GM19043 (cell line): ENCODE data around the gene ZNF587.
"Not testable (repeated sequence)": the region's sequence is repeated elsewhere in the genome, so short reads cannot be mapped to it uniquely, and the experiment has no call there.

Experiments
- ATAC-seq: cut with Tn5 transposase; IDR thresholded peaks from one replicate; pipeline ENCODE4 v1.9.1; 2021; ENCODE audit warnings: low read depth; ENCODE audit not compliant: unreplicated experiment

ZNF587 gene

DNA sequence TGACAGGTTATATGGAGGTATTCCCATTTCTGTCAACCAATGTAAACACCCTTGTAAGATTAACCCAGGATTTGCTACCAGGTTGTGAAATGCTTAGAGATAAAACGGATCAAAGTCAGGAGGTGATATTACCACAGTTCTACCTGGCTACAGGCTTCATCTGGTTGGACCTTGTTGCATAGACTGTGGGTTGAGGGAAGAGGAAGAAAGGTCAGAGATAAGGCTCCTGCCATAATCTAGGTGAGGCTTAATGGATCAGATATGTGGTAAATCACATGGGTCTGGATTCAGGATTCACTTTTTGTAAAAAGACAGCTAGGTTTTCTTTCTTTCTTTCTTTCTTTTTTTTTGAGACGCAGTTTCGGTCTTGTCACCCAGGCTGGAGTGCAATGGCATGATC, 28.2 kb upstream of the ZNF587 start:
- ATAC-seq: not testable (repeated sequence)

DNA sequence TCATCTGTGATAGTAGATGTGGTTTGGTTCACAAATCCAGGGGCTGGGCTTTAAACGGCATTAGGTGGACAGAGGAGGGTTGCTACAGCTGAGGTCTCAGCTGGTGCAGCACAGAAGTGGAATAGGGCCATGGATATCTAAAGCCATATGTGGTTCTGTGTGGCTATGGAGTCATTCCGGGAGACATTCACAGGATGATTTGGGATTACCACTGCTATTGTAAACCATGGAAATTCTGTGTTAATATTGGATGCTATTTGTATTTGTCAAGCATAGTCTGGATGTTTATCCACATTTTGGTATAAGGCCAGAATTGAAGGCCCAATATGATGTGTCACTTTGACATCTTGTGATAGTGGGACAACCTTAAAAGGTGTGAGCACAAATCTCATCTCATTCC, 26.5 kb upstream of the ZNF587 start:
- ATAC-seq: not testable (repeated sequence)

DNA sequence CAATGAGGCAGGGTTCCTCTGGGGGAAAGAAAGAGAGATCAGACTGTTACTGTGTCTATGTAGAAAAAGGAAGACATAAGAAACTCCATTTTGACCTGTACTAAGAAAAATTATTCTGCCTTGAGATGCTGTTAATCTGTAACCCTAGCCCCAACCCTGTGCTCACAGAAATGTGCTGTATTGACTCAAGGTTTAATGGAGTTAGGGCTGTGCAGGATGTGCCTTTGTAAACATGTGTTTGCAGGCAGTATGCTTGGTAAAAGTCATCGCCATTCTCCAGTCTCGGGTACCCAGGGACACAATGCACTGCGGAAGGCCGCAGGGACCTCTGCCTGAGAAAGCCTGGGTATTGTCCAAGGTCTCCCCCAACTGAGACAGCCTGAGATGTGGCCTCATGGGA, 26.1 kb upstream of the ZNF587 start:
- not testable (repeated sequence) for ATAC-seq

DNA sequence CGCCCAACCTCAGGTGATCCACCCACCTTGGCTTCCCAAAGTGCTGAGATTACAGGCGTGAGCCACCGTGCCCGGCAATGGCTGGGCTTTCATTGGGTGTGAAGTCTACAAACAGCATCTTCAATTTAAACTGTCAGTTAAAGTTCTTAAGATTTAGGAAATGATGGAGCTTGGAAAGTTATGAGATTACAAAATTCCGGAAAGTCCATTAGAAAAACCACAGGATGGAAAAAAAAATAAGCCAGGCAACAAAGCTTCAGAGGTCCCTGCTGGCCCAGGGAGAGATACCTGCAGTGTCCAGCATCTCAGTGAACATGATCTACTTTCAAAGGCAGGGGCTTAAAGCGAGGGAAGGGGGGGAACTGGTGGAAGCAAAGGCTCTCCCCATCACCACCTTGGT, 24.1 kb upstream of the ZNF587 start:
- ATAC-seq: no peak

DNA sequence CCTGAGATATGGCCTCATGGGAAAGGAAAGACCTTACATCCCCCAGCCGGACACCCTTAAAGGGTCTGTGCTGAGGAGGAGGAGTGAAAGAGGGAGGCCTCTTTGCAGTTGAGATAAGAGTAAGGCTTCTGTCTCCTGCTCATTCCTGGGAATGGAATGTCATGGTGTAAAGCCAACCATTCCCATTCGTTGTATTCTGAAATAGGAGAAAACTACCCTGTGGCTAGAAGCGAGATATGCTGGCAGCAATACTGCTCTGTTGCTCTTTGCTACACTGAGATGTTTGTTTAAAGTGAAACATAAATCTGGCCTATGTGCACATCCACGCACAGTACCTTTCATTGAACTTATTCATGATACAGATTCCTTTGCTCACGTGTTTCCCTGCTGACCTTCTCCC, 20.3 kb upstream of the ZNF587 start:
- ATAC-seq: no peak

DNA sequence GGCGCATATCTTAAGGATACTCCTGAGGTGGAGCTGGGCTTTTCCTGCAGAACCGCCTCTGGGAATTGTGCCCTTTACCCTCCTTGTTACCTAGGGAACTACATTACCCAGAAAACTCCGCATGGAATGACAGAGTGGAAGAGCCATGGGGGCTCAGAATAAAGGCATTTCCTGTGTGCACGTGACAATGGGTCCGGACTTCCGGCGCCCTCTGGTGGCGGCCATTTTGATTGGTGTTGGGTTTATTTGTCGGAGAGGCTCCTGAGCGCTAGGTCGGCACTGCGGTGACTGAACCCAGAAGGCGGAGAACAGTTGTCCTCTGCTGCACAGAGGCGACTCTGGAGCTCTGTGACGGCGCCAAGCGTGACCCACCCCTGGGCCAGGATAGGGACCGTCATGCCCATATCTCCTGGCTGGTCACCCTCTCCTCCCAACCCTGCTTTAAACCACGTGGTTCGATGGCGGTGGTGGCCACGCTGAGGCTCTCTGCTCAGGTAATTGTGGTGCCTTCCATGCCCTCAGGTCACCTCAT, 19.5 kb upstream of the ZNF587 start, which contains the start of gene ZNF587B:
Gene ZNF587B (plus strand): TSS at position 229 of the 532 bp plus-strand sequence. CDS start 230 bp downstream, at position 459.
- no peak for ATAC-seq

DNA sequence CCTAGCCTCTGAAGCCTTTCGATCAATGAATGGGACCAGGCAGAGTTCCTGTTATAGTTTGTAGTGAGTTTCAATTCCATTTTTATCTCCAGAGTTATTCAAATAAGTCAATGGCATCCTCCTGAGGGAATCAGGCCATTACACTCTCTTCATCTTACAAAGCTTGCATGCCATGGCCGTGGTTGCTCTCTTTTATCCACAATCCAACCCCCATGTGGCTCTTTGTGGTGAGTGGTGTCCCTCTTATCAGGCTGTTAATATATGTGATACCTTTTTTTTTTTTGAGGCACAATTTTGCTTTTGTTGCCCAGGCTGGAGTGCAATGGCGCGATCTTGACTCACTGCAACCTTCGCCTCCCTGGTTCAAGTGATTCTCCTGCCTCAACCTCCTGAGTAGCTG, 12.7 kb upstream of the ZNF587 start:
- ATAC-seq: not testable (repeated sequence)

DNA sequence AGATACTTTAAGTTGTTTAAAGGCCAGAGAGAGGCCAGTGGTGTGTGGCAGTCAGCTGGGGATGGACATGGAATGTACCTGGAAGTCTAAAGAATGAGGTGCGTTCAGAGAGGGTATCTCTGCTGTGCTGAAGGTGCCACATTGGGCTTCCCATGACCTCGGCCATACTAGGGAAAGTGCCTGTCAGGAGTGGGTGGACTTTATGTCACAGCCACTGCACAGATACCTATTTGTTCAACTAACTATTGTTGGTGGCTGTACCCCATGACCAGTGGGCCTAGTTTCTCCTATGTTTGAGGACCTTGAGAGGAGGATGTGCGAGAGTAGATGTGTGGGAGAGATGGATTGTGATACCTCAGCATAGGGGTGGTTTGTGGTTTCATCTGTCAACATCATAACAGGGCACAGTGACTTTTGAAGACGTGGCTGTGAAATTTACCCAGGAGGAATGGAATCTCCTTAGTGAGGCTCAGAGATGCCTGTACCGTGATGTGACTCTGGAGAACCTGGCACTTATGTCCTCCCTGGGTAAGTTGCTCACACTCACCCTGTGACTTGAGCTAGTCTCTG, 11.0 kb upstream of the ZNF587 start:
- not testable (repeated sequence) for ATAC-seq

DNA sequence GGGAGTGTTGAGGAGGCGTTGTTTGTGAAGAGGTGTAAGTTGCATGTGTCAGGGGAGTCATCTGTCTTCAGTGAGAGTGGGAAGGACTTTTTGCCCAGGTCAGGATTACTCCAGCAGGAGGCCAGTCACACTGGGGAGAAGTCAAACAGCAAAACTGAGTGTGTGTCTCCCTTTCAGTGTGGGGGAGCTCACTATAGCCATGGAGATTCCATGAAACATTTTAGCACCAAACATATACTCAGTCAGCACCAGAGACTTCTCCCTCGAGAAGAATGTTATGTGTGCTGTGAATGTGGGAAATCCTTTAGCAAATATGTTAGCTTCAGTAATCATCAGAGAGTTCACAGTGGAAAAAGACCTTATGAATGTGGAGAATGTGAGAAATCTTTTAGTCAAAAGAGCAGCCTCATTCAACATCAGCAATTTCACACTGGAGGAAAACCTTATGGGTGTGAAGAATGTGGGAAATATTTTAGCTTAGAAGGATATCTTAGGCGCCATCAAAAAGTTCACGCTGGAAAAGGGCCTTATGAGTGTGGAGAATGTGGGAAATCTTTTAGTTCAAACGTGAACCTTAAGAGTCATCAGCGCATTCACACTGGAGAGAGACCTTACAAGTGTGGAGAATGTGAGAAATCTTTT, 8.4 kb upstream of the ZNF587 start:
- no peak for ATAC-seq

DNA sequence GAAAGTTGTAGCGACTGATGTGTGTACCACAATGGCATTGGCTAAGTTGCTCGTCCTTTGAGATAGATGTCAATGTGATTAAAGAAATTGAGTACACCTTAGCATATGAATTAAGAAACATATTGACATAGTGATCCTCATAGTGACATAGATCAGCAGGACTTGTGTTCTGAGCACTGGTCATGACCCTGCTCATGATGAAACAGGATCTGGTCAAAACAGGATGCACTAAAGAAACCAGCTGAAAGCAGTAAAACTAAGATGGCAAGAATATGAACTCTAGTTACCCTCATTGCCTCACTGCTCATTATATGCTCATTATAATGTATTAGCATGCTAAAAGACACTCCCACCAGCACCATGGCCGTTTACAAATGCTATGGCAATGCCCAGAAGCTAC, 2.5 kb upstream of the ZNF587 start:
- ATAC-seq: not testable (repeated sequence)

DNA sequence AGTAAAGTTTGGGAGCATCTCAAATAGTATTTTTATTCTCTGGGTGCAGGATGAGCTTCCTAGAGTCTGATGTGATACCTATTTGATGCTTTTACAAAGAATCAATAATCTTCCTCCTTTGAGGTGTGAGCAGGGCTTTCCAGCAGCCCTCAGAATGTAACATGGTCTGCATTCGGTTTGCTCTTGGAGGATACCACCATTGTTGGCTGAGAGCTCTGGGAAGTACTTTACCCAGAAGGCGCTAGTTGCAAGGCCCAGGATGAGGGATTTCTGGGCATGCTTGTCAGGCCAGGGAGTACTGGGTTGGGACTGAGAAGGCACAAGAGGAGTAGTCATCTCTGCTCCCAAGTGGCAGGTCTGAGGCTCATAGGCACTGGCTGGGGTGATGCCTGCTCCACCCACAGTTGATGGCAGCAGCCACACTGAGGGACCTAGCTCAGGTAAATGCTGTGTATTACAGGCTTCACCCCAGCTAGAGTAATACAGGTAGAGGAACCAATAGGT, 445 bp upstream of the ZNF587 start:
- peak; percentile 10 for ATAC-seq

DNA sequence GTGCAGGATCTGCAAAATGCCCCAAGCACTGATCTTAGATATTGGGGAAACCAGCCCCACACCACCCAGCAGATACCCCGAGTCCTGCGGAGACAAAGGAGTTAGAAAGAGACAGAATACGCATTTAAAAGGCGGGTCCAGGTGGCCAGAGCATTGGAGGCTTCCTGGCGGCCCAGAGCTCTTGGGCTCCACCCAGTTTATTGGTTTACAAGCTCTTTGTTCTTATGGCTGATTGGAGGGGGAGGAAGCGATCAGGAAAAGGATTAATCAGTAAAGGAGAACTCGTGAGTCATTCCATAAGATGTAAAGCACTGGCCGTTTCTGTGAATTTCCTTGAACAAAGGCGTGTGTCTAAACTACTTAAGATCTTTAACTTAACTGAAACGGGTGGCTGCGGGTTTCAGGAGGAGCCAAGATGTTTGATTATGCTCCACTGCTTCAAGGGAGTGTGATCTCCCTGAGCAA, 926 bp downstream of the ZNF587 start:
- no peak for ATAC-seq

DNA sequence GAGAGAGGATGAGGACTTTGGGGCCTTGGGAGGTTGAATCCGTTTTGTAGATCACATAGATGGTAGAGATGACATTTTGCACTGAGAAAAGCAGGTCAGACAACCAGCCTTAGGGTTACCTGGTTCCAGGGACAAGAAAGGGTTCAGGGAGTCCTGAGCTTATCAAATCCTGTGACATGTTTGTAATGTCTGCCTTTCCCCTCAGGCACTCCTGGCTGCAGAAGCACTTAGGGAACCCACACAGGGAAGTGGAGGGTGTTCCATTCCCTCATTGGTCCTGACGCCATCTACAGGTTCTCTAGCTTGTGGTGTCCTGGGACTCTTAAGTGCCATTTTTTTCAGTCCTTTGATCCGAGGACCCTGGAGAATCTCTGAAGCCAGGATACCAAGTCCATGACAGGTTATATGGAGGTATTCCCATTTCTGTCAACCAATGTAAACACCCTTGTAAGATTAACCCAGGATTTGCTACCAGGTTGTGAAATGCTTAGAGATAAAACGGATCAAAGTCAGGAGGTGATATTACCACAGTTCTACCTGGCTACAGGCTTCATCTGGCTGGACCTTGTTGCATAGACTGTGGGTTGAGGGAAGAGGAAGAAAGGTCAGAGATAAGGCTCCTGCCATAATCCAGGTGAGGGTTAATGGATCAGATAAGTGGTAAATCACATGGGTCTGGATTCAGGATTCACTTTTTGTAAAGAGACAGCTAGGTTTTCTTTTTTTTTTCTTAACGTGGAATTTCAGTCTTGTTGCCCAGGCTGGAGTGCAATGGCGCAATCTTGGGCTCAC, 2.3 kb downstream of the ZNF587 start:
- not testable (repeated sequence) for ATAC-seq

DNA sequence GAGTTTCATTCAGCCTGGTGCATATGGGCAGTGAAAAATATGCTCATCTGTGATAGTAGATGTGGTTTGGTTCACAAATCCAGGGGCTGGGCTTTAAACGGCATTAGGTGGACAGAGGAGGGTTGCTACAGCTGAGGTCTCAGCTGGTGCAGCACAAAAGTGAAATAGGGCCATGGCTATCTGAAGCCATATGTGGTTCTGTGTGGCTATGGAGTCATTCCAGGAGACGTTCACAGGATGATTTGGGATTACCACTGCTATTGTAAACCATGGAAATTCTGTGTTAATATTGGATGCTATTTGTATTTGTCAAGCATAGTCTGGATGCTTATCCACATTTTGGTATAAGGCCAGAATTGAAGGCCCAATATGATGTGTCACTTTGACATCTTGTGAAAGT, 4.5 kb downstream of the ZNF587 start:
- ATAC-seq: not testable (repeated sequence)

DNA sequence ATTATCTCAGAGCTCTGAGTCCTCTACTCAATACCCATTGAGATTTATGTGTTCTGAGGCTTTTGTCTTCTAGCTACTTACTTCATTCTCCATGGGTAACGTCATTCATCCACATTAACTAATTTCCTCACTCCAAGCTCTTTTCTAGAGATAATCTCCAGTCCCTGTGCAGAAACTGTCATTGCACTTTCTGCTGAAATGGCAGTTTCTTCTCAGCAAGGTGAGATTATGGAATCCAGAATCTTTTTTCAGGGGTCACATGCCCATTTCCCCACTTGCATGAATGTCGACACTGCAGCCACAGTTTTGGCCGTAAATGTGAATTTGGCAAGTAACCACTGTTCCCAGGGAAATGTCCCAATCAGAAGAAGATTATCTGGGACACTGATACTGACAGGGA, 12.7 kb downstream of the ZNF587 start:
- ATAC-seq: not testable (repeated sequence)

DNA sequence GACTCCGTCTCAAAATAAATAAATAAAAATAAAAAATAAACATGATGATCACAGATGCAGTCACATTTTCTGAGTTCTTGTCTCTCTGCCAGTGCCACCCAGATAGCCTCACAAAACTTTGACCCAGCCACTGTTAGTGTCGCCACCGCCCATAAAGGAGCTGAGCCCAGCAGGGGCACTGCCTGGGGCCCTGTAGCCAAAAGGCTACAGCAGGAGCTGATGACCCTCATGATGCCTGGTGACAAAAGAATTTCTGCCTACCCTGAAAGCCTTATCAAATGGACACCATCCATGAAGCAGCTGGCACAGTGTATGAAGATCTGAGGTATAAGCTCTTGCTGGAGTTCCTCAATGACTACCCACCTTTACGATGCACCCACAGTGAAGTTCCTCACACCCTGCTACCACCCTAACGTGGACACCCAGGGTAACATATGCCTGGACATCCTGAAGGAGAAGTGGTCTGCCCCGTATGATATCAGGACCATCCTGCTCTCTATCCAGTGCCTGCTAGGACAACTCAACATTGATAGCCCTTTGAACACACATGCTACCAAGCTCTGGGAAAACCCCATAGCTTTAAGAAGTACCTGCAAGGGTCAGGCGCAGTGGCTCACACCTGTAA, 18.3 kb downstream of the ZNF587 start:
- ATAC-seq: no peak

DNA sequence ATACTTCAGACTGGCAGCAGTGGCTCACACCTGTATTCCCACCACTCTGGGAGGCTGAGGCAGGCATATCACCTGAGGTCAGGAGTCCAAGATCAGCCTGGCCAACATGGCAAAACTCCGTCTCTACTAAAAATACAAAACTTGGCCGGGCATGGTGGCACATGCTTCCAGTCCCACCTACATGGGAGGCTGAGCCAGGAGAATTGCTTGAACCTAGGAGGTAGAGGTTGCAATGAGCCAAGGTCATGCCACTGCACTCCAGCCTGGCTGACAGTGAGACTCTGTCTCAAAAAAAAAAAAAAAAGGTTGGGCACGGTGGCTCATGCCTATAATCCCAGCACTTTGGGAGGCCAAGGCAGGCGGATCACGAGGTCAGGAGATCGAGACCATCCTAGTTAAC, 20.0 kb downstream of the ZNF587 start:
- not testable (repeated sequence) for ATAC-seq

DNA sequence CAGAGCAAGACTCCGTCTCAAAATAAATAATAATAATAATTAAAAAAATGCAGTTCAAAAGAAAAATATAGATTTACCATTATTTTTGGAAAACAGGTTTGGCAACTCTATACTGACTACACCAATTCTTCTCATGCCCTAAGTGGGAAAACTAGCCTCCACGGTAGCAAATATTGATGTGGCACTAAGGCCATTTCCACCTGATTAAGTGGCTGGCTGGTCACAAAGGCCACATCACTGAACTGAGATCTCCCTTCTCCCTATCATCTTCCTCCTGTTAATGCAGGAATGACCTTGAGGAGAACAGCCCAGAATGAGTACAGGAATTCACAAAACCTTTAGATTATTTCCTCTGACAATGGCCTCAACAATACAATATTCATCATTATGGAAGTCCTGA, 20.6 kb downstream of the ZNF587 start:
- no peak for ATAC-seq

DNA sequence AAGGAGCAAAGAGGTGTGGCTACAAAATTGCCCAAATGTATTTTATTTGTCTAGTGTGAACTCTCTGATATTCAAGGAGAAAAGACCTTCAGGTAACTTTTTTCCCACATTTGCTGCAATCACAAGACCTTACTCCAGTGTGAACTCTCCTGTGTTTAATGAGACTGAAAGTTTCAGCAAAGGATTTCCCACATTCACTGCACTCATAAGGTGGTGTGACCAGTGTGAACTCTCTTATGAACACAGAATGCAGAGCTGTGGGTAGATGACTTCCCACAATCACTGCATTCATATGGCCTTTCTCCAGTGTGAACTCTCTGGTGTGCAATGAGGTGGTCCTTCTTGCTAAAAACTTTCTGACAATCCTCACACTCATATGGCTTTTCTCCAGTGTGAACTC, 22.8 kb downstream of the ZNF587 start:
- no peak for ATAC-seq

DNA sequence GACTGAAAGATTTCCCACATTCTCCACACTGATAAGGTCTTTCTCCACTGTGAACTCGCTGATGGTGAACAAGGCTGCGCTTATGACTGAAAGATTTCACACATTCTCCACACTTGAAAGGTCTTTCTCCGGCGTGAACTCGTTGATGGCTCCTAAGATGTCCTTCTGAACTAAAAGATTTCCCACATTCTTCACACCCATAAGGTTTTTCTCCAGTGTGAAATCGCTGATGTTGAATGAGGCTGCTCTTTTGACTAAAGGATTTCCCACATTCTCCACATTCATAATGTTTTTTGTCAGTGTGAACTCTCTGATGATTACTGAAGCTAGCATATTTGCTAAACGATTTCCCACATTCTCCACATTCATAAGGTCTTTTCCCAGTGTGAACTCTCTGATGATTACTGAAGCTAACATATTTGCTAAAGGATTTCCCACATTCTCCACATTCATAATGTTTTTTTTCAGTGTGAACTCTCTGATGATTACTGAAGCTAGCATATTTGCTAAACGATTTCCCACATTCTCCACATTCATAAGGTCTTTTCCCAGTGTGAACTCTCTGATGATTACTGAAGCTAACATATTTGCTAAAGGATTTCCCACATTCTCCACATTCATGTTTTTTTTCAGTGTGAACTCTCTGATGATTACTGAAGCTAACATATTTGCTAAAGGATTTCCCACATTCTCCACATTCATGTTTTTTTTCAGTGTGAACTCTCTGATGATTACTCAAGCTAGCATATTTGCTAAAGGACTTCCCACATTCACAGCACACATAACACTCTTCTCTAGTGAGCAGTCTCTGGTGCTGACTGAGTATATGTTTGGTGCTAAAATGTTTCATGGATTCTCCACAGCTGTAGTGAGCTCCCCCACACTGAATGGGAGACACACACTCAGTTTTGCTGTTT, 24.5 kb downstream of the ZNF587 start:
- ATAC-seq: not testable (repeated sequence)
